A549 (cell line): ENCODE data around the gene DNAH17. TPM values are rescaled to one million over a fixed set of nuclear protein-coding genes. Genes with fewer than 3 reads are reported as not detected.
A peak's percentile ranks its signal among the peaks of the same experiment; 100 is the strongest.

Experiments used
- ATAC-seq, 2 experiments: fragments of 200-7000 bp in 1 of 2; fragments of >200 bp in 1 of 2; cut with Nextera tagmentation in 1 of 2; cut with Tn5 transposase in 1 of 2; 3 replicates each; pipeline versions ENCODE4 v1.8.0 to v1.9.1; 2018 to 2020; ENCODE audit warnings: mild to moderate bottlenecking in 1 of 2, moderate library complexity in 1 of 2
- CTCF ChIA-PET: fragments of 300-600 bp; sonication (Branson Sonifier 250); formaldehyde crosslinking; extraction: SDS; loops from one replicate; lab custom pipeline; 2021; ENCODE audit warnings: antibody characterized with exemption, inconsistent platforms; lab: Yijun Ruan, JAX
- POLR2A ChIA-PET: fragments of 350-600 bp; formaldehyde crosslinking; extraction: SDS; loops from one replicate; lab custom pipeline; 2021; ENCODE audit warnings: antibody characterized with exemption, inconsistent platforms; lab: Yijun Ruan, JAX
- DNase-seq, 2 experiments: peaks; one replicate each; pipeline versions ENCODE4 v3.0.0 to v3.0.0-alpha.2; 2011 to 2016; ENCODE audit warnings: low read depth in 1 of 2, low spot score in 1 of 2
- FAIRE-seq: peaks from 2 replicates; lab custom pipeline; 2011; peaks lifted over from hg19 to GRCh38; lab: Jason Lieb, UNC
- H3K27ac ChIP-seq, 2 experiments: fragments of >200 bp; sonication (Bioruptor Twin); formaldehyde crosslinking; 3 replicates each; pipeline ENCODE4 v1.5.1; 2016 to 2017
- H3K4me1 ChIP-seq: fragments of >200 bp; sonication (Bioruptor Twin); formaldehyde crosslinking; 3 replicates; pipeline ENCODE4 v1.6.1; 2016
- H3K4me2 ChIP-seq: fragments of >200 bp; sonication (Bioruptor Twin); formaldehyde crosslinking; 3 replicates; pipeline ENCODE4 v1.6.1; 2016
- H3K4me3 ChIP-seq: fragments of >200 bp; sonication (Bioruptor Twin); formaldehyde crosslinking; 3 replicates; pipeline ENCODE4 v1.5.1; 2016
- H3K9me3 ChIP-seq: fragments of >200 bp; sonication (Bioruptor Twin); formaldehyde crosslinking; 3 replicates; pipeline ENCODE4 v1.6.1; 2016
- ATOH8 ChIP-seq: fragments of 250-450 bp; sonication (Bioruptor Pico); IDR thresholded peaks from 2 replicates; pipeline ENCODE4 v1.5.0; 2020; ENCODE audit warnings: low read depth, mild to moderate bottlenecking, moderate library complexity
- CBX2 ChIP-seq: fragments of 200-600 bp; sonication (generic); IDR thresholded peaks from 2 replicates; pipeline ENCODE4 v1.6.1; 2016; ENCODE audit warnings: low read depth, mild to moderate bottlenecking, borderline replicate concordance
- CTCF ChIP-seq: fragments of >200 bp; sonication (Bioruptor Twin); formaldehyde crosslinking; IDR thresholded peaks from 3 replicates; pipeline ENCODE4 v1.5.1; 2016
- EHF ChIP-seq: fragments of 250-450 bp; sonication (Bioruptor Pico); IDR thresholded peaks from 2 replicates; pipeline ENCODE4 v1.5.0; 2020; ENCODE audit warnings: mild to moderate bottlenecking
- ELK1 ChIP-seq: fragments of 150-350 bp; IDR thresholded peaks from 2 replicates; pipeline ENCODE4 v1.6.1; 2014; ENCODE audit warnings: low read depth, mild to moderate bottlenecking, low read length
- FOSL2 ChIP-seq, 2 experiments: fragments of 450-650 bp in 1 of 2; fragments of >200 bp in 1 of 2; sonication (Bioruptor Twin) in 1 of 2; formaldehyde crosslinking; IDR thresholded peaks; 2 replicates each; pipeline versions ENCODE4 v1.5.0 to v1.6.1; 2016 to 2020; ENCODE audit warnings: mild to moderate bottlenecking in 1 of 2, moderate library complexity in 1 of 2
- GATA3 ChIP-seq: IDR thresholded peaks from 2 replicates; pipeline ENCODE4 v1.6.1; 2012; ENCODE audit warnings: borderline replicate concordance
- HMGXB4 ChIP-seq: fragments of 250-450 bp; sonication (Bioruptor Pico); IDR thresholded peaks from 2 replicates; pipeline ENCODE4 v1.5.0; 2021; ENCODE audit warnings: mild to moderate bottlenecking, moderate library complexity, borderline replicate concordance
- HOXB13 ChIP-seq: fragments of 250-450 bp; sonication (Bioruptor Pico); IDR thresholded peaks from 2 replicates; pipeline ENCODE4 v1.5.0; 2020; ENCODE audit warnings: low read depth, mild to moderate bottlenecking, moderate library complexity
- HOXB5 ChIP-seq: fragments of 250-450 bp; sonication (Bioruptor Pico); IDR thresholded peaks from 2 replicates; pipeline ENCODE4 v1.5.0; 2020; ENCODE audit warnings: mild to moderate bottlenecking, moderate library complexity
- MAZ ChIP-seq: fragments of 150-350 bp; IDR thresholded peaks from 2 replicates; pipeline ENCODE4 v1.6.1; 2014; ENCODE audit warnings: antibody characterized with exemption, low read depth, low read length, borderline replicate concordance
- NPAS2 ChIP-seq: fragments of 250-450 bp; sonication (Bioruptor Pico); IDR thresholded peaks from 2 replicates; pipeline ENCODE4 v1.8.0; 2022; ENCODE audit warnings: mild to moderate bottlenecking, moderate library complexity, borderline replicate concordance
- POLR2AphosphoS2 ChIP-seq: conservative IDR thresholded peaks from 2 replicates; pipeline ENCODE4 v1.6.1; 2012; ENCODE audit warnings: low read length, improper control_type of control experiment, inconsistent platforms
- REST ChIP-seq: fragments of 200-600 bp; sonication (generic); IDR thresholded peaks from 2 replicates; pipeline ENCODE4 v1.6.1; 2016; ENCODE audit warnings: antibody characterized with exemption, mild to moderate bottlenecking, moderate library complexity
- RNF2 ChIP-seq: fragments of 200-600 bp; sonication (generic); IDR thresholded peaks from 2 replicates; pipeline ENCODE4 v1.6.1; 2016; ENCODE audit warnings: low read depth, mild to moderate bottlenecking, antibody characterized with exemption, moderate library complexity, borderline replicate concordance
- SREBF2 ChIP-seq: fragments of 450-650 bp; IDR thresholded peaks from 2 replicates; pipeline ENCODE4 v1.6.1; 2014; ENCODE audit warnings: mild to moderate bottlenecking, moderate library complexity
- USF2 ChIP-seq: fragments of 450-650 bp; IDR thresholded peaks from 2 replicates; pipeline ENCODE4 v1.6.1; 2014; ENCODE audit warnings: antibody characterized with exemption
- WGBS: methylation state at CpG from one replicate; pipeline ENCODE4 v1.1.6; 2017; ENCODE audit errors: missing lambda C conversion rate; 5-methylcytosine and 5-hydroxymethylcytosine counted together
- polyA plus RNA-seq, 4 experiments: library from polyadenylated mRNA; depleted of rRNA in 3 of 4; stranded (reverse); fragments of >200 nt; fragmentation: RNase III in 1 of 4; extraction: RNeasy Plus Mini Kit Qiagen cat#74134 plus additional on column Dnase treatment in 1 of 4; gene quantifications; 2 replicates in 3 of 4; 3 replicates in 1 of 4; pipeline ENCODE4 v1.2.3, GENCODE V29; 2011 to 2017
- TF ChIP-seq, protein P1 (sequence below): IDR thresholded peaks from 2 replicates; pipeline ENCODE4 v1.6.1; 2012

DNAH17 gene
- polyA plus RNA-seq, 2 of the 4 experiments (the other 2 are of a cell fraction): 0.21 to 0.26 TPM

DNA sequence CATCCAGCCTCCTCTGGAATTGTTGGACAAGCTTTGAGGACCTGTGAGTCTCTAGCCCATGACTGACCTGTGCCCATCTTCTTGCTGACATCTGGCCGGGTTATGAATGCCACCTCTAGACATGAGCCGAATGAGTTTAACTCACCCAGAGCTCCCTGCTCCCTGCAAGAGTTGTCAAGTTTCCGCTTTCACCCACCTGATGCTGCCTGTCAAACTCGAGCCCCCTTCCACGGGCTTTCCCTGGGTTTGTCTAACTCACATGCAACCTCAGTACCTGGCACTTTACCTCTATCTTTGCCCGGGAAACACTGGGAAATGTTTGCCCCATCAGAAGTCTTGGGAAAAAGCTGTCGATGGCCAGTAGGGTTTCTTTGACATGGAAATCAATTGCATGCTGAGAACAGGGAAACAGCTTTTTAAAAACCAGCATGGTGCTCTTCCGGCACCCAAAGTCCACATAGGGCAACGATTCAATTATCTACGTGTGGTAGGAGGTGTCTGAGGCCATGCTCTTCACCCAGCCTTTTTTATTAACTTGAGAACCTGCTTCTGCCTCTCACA is 33.8 kb upstream of the DNAH17 start:
- TF ChIP-seq HOXB13 (CRISPR knock-in tag) (no peak), SREBF2 (no peak), RNF2 (no peak), FOSL2 (IDR thresholded peaks at IDR 0.05) (no peak), FOSL2 (CRISPR knock-in tag; IDR thresholded peaks at IDR 0.05) (no peak), CBX2 (no peak), ATOH8 (no peak), REST (no peak), NPAS2 (CRISPR knock-in tag) (no peak), POLR2AphosphoS2 (no peak), HOXB5 (CRISPR knock-in tag) (no peak), CTCF (no peak), HMGXB4 (CRISPR knock-in tag) (no peak), EHF (CRISPR knock-in tag) (no peak), ELK1 (no peak), GATA3 (no peak), USF2 (no peak), MAZ (no peak)
- TF ChIP-seq, protein P1, sequence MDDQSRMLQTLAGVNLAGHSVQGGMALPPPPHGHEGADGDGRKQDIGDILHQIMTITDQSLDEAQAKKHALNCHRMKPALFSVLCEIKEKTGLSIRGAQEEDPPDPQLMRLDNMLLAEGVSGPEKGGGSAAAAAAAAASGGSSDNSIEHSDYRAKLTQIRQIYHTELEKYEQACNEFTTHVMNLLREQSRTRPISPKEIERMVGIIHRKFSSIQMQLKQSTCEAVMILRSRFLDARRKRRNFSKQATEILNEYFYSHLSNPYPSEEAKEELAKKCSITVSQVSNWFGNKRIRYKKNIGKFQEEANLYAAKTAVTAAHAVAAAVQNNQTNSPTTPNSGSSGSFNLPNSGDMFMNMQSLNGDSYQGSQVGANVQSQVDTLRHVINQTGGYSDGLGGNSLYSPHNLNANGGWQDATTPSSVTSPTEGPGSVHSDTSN: no peak
- no peak for ATAC-seq
- no peak for FAIRE-seq
- no peak overlapping the region for H3K4me3 ChIP-seq
- WGBS: 77% methylated on average over 10 of the region's 10 CpGs
- no peak overlapping the region for H3K4me2 ChIP-seq
- H3K9me3 ChIP-seq: no peaks in the 10 kb centered on the region
- peak overlapping the region in 1 of 2 experiments; percentile 31; a peak in 2 of 6 replicates for H3K27ac ChIP-seq
- POLR2A ChIA-PET: no interaction called here
- no peak for DNase-seq
- H3K4me1 ChIP-seq: 0 out of 3 replicates have a peak, but pooled peaks cover 4% of the 10 kb centered on the region
- CTCF ChIA-PET: interaction anchor here (0.9 to 3.9 kb wide), 10 partner anchors 9 to 114 kb away, joined by 3 to 15 read pairs (median 5); no protein-coding TSS in a partner anchor
